H7 (cell line): Measurements from ENCODE around the gene LRRK1. TPM values are rescaled to one million over a fixed set of nuclear protein-coding genes. Genes with fewer than 3 reads are reported as not detected.
A peak's percentile ranks its signal among the peaks of the same experiment; 100 is the strongest.

ENCODE experiments used
- DNase-seq: peaks from one replicate; pipeline ENCODE4 v3.0.0; 2012
- H3K27me3 ChIP-seq: 2 replicates; pipeline ENCODE4 v1.6.0; 2011; ENCODE audit warnings: mild to moderate bottlenecking, low read length; ENCODE audit not compliant: control insufficient read depth, insufficient read depth
- H3K36me3 ChIP-seq: replicated peaks from 2 replicates; pipeline ENCODE4 v1.5.1; 2011; ENCODE audit warnings: low read length; ENCODE audit not compliant: control insufficient read depth, insufficient read depth
- H3K4me3 ChIP-seq: 2 replicates; pipeline ENCODE4 v1.5.1; 2011; ENCODE audit warnings: low read depth, mild to moderate bottlenecking, control low read depth, low read length, moderate library complexity; ENCODE audit not compliant: insufficient read depth
- total RNA-seq: library from RNA; depleted of rRNA; stranded (reverse); fragments of >200 nt; shearing (Covaris generic); gene quantifications from 2 replicates; pipeline ENCODE4 v1.2.3, GENCODE V29; 2014

The LRRK1 gene
- total RNA-seq, 1 experiment from 2014 or later: 3.3 TPM

DNA sequence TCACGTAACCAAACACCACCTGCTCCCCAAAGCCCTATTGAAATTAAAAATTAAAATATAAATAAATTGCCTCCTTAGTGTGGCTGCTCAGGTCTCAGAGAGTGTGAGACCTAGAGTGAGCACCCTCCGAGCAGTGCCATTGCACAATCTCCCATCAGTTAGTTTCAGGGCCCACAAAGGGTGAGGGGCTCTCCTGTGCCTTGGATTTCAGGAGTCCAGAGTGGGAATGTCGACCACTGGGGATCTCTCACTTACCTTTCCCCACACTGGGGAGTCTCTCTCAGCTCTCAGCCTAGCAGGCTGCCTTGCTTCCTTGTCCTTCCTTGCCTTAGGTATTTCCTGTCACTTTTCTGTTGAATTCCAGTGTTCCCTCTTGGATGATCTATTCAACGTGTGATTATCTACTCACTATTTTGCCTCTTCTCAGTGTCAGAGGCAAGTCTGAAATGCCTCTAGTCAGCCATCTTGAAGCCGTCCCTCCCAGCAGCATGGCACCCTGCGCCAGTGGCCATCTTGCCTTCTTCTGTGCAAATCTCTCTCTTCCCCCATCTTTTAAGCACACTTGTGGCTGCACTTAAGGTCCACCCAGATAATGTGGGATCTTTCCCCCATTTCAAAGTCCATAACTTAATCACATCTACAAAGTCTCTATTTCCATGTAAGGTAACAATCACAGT lies 119.3 kb downstream of the LRRK1 start:
- no peak for DNase-seq
- Histone ChIP-seq H3K4me3 (no peak overlapping the region), H3K27me3 (no peaks in the 10 kb centered on the region), H3K36me3 (no peaks in the 10 kb centered on the region)

DNA sequence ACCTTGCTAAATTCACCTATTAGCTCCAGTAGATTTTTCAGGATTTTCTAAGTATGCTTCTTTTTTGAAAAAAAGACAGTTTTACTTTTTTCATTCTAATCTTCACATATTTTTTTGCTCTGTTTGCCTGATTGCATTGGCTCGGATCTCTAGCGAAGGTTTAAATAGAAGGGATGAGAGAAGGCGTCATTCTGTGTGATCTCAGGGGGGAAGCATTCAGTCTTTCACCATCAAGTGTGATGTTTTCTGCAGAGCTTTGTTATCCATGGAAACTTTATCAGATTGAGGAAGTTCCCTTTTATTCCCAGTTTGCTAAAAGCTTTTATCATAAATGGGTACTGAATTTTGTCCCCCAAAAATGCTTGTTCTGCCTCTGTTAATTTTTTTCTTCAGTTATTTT lies 120.3 kb downstream of the LRRK1 start:
- no peak overlapping the region for H3K4me3 ChIP-seq
- no peaks in the 10 kb centered on the region for H3K36me3 ChIP-seq
- no peak for DNase-seq
- no peaks in the 10 kb centered on the region for H3K27me3 ChIP-seq

DNA sequence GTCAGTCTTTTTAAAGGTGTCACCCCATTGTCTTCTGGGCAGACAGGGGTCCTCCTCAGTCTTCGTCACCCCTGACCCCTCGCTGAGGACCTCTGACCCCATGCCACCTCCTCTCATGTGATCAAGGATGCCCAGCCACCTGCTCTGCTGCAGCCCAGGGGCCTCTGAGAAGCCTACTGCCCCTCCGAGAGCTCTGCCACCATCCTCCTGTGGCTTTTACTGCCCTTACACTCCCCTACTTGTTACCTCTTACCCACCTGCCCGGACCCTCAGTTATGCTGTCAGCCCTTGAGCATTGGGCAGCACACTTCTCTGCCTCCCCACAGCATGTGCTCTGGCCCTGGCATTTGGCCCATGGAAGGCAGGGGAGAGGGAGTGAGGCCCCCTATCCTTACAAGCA lies 123.2 kb downstream of the LRRK1 start:
- Histone ChIP-seq H3K4me3 (no peak overlapping the region), H3K27me3 (no peaks in the 10 kb centered on the region; the same call in 1 of the 2 replicates), H3K36me3 (no peaks in the 10 kb centered on the region)
- DNase-seq: peak; percentile 12

GRCh38 chr15:101043011-101043410 lies 123.9 kb downstream of the LRRK1 start:
- Histone ChIP-seq H3K4me3 (no peak overlapping the region), H3K27me3 (no peaks in the 10 kb centered on the region; the same call in 1 of the 2 replicates), H3K36me3 (no peaks in the 10 kb centered on the region)
- peak; percentile 66 for DNase-seq

DNA sequence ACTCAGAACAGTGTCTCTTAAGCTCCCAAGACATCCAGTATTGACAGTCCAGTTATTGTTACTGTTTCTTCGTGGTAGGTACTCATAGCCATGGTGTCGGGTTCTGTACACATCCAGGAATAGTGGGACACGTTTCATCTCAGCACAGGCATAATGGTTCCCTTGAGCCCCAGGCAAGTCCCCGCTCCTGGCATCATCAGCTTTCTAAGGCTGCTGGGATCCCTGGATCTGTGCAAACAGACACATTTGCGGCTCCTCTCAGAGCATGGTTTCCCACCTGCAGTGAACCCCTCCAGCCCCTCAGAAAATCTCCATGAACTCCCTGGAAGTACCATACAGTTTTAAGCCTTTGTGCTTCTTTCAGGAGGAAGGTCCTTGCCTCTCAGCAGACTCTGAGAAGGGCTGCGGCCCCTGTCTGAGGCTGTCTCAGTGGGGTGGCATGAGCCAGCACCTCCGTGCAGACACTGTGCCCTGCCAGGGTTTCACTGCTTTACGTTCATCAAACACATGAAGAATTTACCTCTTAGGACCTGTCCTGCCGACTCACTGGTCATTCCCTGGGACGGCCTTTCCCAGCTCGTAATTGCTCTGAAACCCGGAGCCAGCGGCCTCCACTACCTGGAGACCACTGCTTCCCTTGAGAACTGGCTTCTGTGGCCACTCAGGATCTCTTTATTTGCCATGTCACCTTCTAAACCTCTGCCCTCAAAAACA lies 124.9 kb downstream of the LRRK1 start:
- DNase-seq: peak; percentile 11

GRCh38 chr15:101044625-101045235 lies 125.6 kb downstream of the LRRK1 start:
- Histone ChIP-seq H3K4me3 (no peak overlapping the region), H3K27me3 (no peaks in the 10 kb centered on the region; the same call in 1 of the 2 replicates), H3K36me3 (no peaks in the 10 kb centered on the region)
- peak; percentile 16 for DNase-seq

More for the DNA sequence above, 124.9 kb downstream of the LRRK1 start:
- H3K27me3 ChIP-seq: no peaks in the 10 kb centered on the region; the same call in 1 of the 2 replicates
- no peak overlapping the region for H3K4me3 ChIP-seq
- no peaks in the 10 kb centered on the region for H3K36me3 ChIP-seq

DNA sequence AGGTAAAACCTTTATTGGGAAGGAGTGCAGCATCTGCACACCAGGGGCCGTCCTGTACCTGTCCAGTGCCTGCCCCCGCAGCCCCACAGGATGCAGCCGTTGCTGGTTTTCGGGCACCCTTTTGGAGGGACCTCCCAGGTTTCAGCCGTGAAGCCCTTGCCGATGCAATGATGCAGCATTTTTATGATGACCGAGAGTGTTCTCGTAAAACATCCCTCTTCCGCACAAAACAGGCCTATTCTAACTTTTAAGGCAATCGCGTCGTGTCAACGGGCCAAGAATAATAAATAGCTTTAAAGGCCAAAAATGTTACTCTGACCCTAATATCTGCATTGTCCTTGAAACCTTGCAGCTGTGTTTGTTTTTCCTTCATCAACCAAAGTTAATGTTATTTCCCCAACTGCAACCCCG lies 126.1 kb downstream of the LRRK1 start:
- no peak overlapping the region for H3K4me3 ChIP-seq
- no peaks in the 10 kb centered on the region for H3K36me3 ChIP-seq
- peak; percentile 19 for DNase-seq
- H3K27me3 ChIP-seq: no peaks in the 10 kb centered on the region; the same call in 1 of the 2 replicates

DNA sequence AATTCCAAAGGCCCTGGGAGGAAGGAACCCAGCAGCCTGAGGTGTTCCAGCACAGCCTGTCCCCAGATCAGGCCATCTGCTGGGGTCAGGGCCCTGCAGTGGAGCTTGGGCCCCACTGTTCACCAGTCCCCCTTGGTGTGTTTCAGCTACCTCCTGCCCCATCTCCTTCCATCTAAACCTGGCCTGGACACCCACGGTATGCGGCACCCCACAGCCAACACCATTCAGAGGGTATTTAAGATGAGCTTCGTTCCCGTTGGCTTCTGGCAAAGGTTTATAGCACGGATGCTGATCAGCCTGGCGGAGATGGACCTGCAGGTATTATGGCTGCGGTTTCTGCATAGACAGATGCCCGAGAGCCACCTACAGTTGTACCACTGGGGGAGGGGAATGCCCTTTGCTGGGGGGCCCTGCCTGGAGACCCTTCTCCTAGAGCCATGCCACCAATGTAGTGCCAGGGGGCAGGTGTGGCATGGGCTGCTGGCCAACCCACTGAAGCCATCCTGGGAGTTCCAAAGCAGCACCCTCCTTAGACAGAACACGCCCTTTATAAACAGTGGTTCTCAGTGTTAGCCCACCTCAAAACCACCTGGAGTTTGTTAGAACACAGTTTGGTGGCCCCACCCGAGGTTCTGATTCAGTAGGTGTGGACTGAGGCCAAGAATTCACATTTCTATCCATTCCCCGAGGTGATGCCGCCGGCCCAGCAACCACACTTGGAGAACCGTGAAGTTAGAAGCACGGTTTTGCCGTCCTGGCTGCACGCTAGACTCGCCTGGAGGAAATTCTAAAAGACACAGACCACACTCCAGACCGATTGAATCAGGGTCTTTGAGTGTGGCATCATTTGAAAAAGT lies 126.9 kb downstream of the LRRK1 start:
- Histone ChIP-seq H3K4me3 (no peak overlapping the region), H3K36me3 (no peaks in the 10 kb centered on the region)
- peak; percentile 16 for DNase-seq

GRCh38 chr15:101046826-101047225 lies 127.7 kb downstream of the LRRK1 start:
- DNase-seq: peak; percentile 25
- H3K36me3 ChIP-seq: no peaks in the 10 kb centered on the region
- no peak overlapping the region for H3K4me3 ChIP-seq
- no peaks in the 10 kb centered on the region; the same call in 1 of the 2 replicates for H3K27me3 ChIP-seq

More for the DNA sequence above, 126.9 kb downstream of the LRRK1 start:
- no peaks in the 10 kb centered on the region; the same call in 1 of the 2 replicates for H3K27me3 ChIP-seq

DNA sequence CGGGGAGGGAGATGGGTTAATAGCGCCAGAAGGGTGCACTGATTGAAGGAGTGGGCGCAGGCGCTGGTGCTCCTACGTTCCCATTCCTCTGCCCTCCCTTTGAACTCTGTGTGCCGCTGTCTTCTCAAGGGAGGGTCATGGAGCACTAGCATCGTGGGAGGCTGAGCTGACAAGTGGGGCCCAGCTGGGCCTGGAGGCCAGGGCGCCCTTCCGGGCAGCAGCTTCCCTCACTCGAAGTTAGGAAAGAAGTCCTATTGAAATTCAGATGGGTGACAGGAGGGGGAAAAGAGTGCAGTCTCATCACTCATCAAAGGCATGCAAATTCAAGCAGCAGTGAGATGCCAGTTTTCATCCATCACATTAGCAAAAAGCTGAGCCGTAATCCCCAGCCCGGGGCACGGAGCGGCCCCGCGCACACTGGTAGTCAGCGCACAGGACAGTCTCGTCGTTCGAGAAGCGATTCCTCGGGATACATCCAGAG lies 128.2 kb downstream of the LRRK1 start:
- peak; percentile 87 for DNase-seq
- Histone ChIP-seq H3K36me3 (no peaks in the 10 kb centered on the region), H3K27me3 (no peaks in the 10 kb centered on the region; the same call in 1 of the 2 replicates), H3K4me3 (no peak overlapping the region)

GRCh38 chr15:101048176-101048575 lies 129.0 kb downstream of the LRRK1 start:
- Histone ChIP-seq H3K36me3 (no peaks in the 10 kb centered on the region), H3K4me3 (no peak overlapping the region), H3K27me3 (no peaks in the 10 kb centered on the region; the same call in 1 of the 2 replicates)
- peak; percentile 53 for DNase-seq

- H3K27me3 ChIP-seq: no peaks in the 10 kb centered on the region; the same call in 1 of the 2 replicates
- H3K4me3 ChIP-seq: no peak overlapping the region
- H3K36me3 ChIP-seq: no peaks in the 10 kb centered on the region
- DNase-seq: peak; percentile 37
Observed at GRCh38 chr15:101048581-101049030, 129.4 kb downstream of the LRRK1 start.

DNA sequence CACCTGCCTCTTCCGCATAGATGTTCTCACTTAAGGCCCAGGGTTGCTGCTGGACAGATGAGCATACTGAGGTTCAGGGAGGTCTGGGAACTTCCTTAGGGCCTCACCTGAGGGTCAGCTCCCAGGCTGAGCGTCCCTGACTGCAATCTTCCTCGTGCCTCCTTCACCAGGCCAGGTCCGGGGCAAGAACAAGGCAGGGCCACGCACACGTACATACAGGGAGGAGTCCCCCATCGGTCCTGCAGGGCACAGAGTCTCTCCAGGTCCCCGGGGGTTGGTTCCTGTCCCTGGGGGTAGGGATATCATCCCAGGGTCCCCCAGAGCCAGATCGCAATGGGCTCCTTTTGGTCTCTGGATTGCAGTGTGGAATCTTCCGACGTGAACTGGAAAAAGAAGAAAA lies 130.1 kb downstream of the LRRK1 start:
- Histone ChIP-seq H3K4me3 (no peak overlapping the region), H3K27me3 (no peaks in the 10 kb centered on the region; the same call in 1 of the 2 replicates), H3K36me3 (no peaks in the 10 kb centered on the region)
- peak; percentile 40 for DNase-seq
